Measurements from ENCODE around the gene TNS3.

GRCh38 chr7:47249361-47249760 is 332.6 kb downstream of the TNS3 start:
- TF ChIP-seq EZH2 (IDR thresholded peaks at IDR 0.05; ENCODE audit: low read depth) (no peak), CTCF (conservative IDR thresholded peaks at IDR 0.05) (no peak)
